ENCODE results near the gene ATF6.
"Not testable (repeated sequence)": the region's sequence is repeated elsewhere in the genome, so short reads cannot be mapped to it uniquely, and the experiment has no call there.

Gene ATF6

DNA sequence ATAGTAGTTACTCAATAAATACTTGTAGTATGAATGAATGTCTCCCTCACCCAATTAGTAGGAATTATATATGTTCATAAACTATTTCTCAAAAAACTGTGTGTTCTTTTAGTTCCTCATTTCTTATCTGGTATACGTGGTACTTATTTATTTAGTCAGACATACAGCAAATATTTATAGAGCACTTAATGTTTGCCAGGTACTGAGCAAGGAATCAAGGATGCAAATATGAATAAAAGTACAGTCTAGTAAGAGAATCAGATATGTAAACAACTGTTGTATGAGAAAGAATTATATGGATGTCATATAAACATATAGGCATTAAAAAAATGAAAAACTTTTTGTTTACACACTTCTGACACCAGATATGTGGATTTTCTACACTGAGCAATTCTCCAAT is 58.5 kb downstream of the ATF6 start:
- TF ChIP-seq, protein P1, sequence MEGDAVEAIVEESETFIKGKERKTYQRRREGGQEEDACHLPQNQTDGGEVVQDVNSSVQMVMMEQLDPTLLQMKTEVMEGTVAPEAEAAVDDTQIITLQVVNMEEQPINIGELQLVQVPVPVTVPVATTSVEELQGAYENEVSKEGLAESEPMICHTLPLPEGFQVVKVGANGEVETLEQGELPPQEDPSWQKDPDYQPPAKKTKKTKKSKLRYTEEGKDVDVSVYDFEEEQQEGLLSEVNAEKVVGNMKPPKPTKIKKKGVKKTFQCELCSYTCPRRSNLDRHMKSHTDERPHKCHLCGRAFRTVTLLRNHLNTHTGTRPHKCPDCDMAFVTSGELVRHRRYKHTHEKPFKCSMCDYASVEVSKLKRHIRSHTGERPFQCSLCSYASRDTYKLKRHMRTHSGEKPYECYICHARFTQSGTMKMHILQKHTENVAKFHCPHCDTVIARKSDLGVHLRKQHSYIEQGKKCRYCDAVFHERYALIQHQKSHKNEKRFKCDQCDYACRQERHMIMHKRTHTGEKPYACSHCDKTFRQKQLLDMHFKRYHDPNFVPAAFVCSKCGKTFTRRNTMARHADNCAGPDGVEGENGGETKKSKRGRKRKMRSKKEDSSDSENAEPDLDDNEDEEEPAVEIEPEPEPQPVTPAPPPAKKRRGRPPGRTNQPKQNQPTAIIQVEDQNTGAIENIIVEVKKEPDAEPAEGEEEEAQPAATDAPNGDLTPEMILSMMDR (IDR thresholded peaks at IDR 0.05), result no peak
- peaks cover 10% of the 10 kb centered on the region for H3K9me3 Mint-ChIP-seq
- H3K27me3 Mint-ChIP-seq (ENCODE audit: low read depth, poor library complexity), result no peaks in the 10 kb centered on the region
- H3K4me1 Mint-ChIP-seq, result no peaks in the 10 kb centered on the region
- no peak overlapping the region for H3K4me3 Mint-ChIP-seq
- H3K27ac Mint-ChIP-seq, result no peak overlapping the region
- H3K36me3 Mint-ChIP-seq (ENCODE audit: low read depth), result peaks cover 54% of the 10 kb centered on the region
- no peak for DNase-seq

DNA sequence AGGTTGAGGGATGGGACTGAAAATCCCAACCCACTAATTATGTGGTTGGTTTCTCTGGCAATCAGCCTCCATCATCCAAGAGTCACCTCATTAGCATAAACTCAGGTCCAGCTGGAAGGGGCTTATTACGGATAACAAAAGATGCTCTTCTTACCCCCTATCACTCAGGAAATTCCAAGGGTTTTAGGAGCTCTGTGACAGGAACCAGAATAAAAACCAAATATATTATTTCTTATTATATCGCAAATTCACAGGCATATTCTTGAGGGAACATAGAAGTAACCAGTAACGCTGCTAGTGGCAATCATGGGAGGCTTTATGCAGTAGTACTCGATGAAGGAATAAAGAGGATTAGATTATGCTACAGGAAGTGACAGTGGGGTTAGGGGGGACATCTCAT is 59.7 kb downstream of the ATF6 start:
- peaks cover 18% of the 10 kb centered on the region for H3K9me3 Mint-ChIP-seq
- no peak for DNase-seq
- no peaks in the 10 kb centered on the region for H3K27me3 Mint-ChIP-seq (ENCODE audit: low read depth, poor library complexity)
- TF ChIP-seq, protein P1 (IDR thresholded peaks at IDR 0.05), result no peak
- H3K4me3 Mint-ChIP-seq, result no peak overlapping the region
- H3K27ac Mint-ChIP-seq, result no peak overlapping the region
- peaks cover 62% of the 10 kb centered on the region for H3K36me3 Mint-ChIP-seq (ENCODE audit: low read depth)
- no peaks in the 10 kb centered on the region for H3K4me1 Mint-ChIP-seq

DNA sequence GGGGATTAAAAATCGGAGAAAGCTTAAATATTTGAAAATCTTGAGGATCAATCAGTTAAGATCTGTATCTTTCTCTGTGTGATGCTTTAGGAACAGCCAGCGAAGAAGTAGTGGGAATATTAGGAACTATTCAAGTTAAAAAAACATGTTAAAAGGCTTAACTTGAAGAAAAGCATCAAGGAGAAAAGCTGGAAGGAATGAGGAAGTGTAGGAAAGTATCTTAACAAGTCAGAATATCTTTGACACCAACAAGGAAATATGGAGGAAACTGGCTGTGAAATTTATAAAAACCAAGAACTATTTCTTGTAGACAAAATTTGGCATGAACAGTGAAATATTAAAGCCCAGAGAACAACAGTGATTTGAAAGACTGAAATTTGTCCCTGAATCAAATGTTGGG is 60.4 kb downstream of the ATF6 start:
- Mint-ChIP-seq H3K4me3 (no peak overlapping the region), H3K27me3 (ENCODE audit: low read depth, poor library complexity) (no peaks in the 10 kb centered on the region), H3K27ac (no peak overlapping the region), H3K36me3 (ENCODE audit: low read depth) (peaks cover 65% of the 10 kb centered on the region), H3K9me3 (peaks cover 25% of the 10 kb centered on the region), H3K4me1 (no peaks in the 10 kb centered on the region)
- DNase-seq, result no peak
- TF ChIP-seq, protein P1 (IDR thresholded peaks at IDR 0.05), result no peak

DNA sequence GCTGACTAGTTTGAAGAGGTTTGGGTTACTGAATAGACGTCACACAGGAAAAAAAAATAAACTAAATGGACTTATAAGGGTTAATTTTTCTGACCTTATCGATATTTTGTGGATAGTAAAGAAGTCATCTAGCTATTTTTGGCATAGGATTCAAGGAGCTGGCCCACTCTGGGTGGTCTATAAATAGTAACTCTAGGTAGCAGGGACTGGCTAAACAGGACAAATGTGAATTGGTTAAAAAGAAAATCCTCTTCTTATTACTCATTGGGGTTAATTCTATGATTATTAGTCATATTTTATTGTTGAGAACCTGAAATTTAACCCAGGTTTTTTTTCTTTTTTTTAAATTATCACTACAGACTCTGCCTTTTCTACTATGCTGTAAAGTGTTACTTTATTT is 61.7 kb downstream of the ATF6 start:
- H3K27me3 Mint-ChIP-seq (ENCODE audit: low read depth, poor library complexity), result no peaks in the 10 kb centered on the region
- H3K4me1 Mint-ChIP-seq, result no peaks in the 10 kb centered on the region
- no peak overlapping the region for H3K27ac Mint-ChIP-seq
- no peak overlapping the region for H3K4me3 Mint-ChIP-seq
- peaks cover 38% of the 10 kb centered on the region for H3K9me3 Mint-ChIP-seq
- no peak for DNase-seq
- TF ChIP-seq, protein P1 (IDR thresholded peaks at IDR 0.05), result no peak
- H3K36me3 Mint-ChIP-seq (ENCODE audit: low read depth), result peaks cover 71% of the 10 kb centered on the region

DNA sequence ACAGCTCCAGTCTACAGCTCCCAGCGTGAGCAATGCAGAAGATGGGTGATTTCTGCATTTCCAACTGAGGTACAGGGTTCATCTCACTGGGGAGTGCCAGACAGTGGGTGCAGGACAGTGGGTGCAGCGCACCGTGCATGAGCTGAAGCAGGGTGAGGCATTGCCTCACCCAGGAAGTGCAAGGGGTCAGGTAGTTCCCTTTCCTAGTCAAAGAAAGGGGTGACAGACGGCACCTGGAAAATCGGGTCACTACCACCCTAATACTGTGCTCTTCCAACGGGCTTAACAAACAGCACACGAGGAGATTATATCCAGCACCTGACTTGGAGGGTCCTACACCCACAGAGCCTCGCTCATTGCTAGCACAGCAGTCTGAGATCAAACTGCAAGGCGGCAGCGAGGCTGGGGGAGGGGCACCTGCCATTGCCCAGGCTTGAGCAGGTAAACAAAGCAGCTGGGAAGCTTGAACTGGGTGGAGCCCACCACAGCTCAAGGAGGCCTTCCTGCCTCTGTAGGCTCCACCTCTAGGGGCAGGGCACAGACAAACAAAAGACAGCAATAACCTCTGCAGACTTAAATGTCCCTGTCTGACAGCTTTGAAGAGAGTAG is 66.3 kb downstream of the ATF6 start:
- not testable (repeated sequence) for DNase-seq; H3K27ac Mint-ChIP-seq; H3K4me1 Mint-ChIP-seq; H3K27me3 Mint-ChIP-seq (ENCODE audit: low read depth, poor library complexity); H3K4me3 Mint-ChIP-seq
- Mint-ChIP-seq H3K9me3 (peaks cover 52% of the 10 kb centered on the region), H3K36me3 (ENCODE audit: low read depth) (peaks cover 53% of the 10 kb centered on the region)

DNA sequence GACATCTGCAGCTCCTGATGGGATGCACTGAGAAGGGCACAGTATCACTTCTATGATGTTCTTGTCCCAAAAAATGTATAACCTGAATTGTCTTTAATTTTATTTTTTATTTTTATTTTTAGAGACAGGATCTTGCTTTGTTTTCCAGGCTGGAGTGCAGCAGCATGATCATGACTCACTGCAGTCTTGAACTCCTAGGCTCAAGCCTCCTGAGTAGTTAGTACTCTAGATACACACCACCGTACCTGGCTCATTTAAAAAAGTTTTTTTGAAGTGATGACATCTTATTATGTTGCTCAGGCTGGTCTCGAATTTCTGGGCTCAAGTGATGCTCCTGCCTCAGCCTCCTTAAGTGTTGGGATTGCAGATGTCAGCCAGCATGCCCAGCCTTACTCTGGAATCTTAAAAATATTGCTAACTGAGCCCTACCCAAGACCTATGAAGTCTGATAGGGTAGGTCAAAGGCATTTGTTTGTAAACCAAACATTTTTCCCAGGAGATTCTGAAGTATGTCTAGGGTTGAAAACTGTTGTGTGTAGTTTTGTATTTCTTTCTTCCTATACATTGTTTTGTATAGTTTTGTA is 68.9 kb downstream of the ATF6 start:
- Mint-ChIP-seq H3K4me3 (no peak overlapping the region), H3K9me3 (peaks cover 38% of the 10 kb centered on the region), H3K27me3 (ENCODE audit: low read depth, poor library complexity) (no peaks in the 10 kb centered on the region), H3K4me1 (no peaks in the 10 kb centered on the region), H3K36me3 (ENCODE audit: low read depth) (peaks cover 31% of the 10 kb centered on the region), H3K27ac (no peak overlapping the region)
- DNase-seq, result no peak
- TF ChIP-seq, protein P1 (IDR thresholded peaks at IDR 0.05), result no peak

All from nephron progenitor cell (in vitro differentiated cells).